Activated CD4-positive, alpha-beta memory T cell treated with anti-CD3 and anti-CD28 coated beads for 36 hours (primary cell): ENCODE measurements around the gene RHOG. TPM values are rescaled to one million over a fixed set of nuclear protein-coding genes. Genes with fewer than 3 reads are reported as not detected.
A peak's percentile ranks its signal among the peaks of the same experiment; 100 is the strongest.
"Not testable (repeated sequence)": the region's sequence is repeated elsewhere in the genome, so short reads cannot be mapped to it uniquely, and the experiment has no call there.

ENCODE experiments used
- CTCF ChIA-PET: fragments of 350-600 bp; sonication (Branson Sonifier 250); formaldehyde crosslinking; loops from one replicate; lab custom pipeline; 2021; ENCODE audit warnings: antibody characterized with exemption, inconsistent platforms; lab: Charles Lee
- POLR2A ChIA-PET: fragments of 350-600 bp; sonication (Branson Sonifier 250); formaldehyde crosslinking; loops from one replicate; lab custom pipeline; 2021; ENCODE audit warnings: antibody characterized with exemption; lab: Charles Lee
- DNase-seq: peaks from one replicate; pipeline ENCODE4 v3.0.0-alpha.2; 2020
- H3K27ac Mint-ChIP-seq: one replicate; pipeline ENCODE4 v1.8.0; 2021; ENCODE audit warnings: mixed read lengths
- H3K27me3 Mint-ChIP-seq: one replicate; pipeline ENCODE4 v1.8.0; 2021; ENCODE audit warnings: mixed read lengths
- H3K36me3 Mint-ChIP-seq: one replicate; pipeline ENCODE4 v1.8.0; 2021; ENCODE audit warnings: mixed read lengths
- H3K4me1 Mint-ChIP-seq: one replicate; pipeline ENCODE4 v1.8.0; 2021; ENCODE audit warnings: low read depth, mixed read lengths
- H3K4me3 Mint-ChIP-seq: one replicate; pipeline ENCODE4 v1.8.0; 2021; ENCODE audit warnings: mild to moderate bottlenecking, mixed read lengths
- H3K9me3 Mint-ChIP-seq: one replicate; pipeline ENCODE4 v1.8.0; 2021; ENCODE audit warnings: mixed read lengths
- intact Hi-C: fragments of 100-400 bp; cut with micrococcal nuclease; formaldehyde crosslinking; loops from one replicate; pipeline ENCODE4 v1.15.1; 2023
- total RNA-seq, 2 experiments: library from RNA; stranded (reverse); gene quantifications; one replicate each; pipeline ENCODE4 v1.2.3, GENCODE V29; 2021

RHOG gene
- total RNA-seq, 2 experiments from 2014 or later = 181 to 186 TPM

DNA sequence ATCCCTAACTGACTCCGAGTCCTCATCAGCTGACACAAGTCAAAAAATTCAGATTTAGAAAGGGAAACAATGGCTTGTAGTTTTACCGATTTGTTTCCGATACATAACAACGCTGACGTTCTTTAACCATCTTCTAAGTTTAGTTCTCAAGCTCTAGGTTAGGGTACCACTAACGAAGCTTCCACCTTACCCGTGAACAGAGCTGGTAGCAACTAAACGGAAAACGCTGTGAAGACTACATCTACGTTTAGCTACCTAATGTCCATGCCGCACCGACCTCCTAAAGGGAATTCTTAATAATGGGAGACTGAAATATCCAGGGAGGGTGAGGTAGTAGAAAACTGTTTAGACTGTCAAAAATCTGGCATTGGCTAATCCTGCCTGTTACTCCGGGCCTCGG lies 44.4 kb downstream of the RHOG start:
- POLR2A ChIA-PET = interaction anchor here (0.6 to 3.5 kb wide), 2 partner anchors 11 to 45 kb away, joined by 3 to 18 read pairs; partner anchors contain the start of gene RHOG
- CTCF ChIA-PET = interaction anchor here (0.8 to 2.5 kb wide), 4 partner anchors 11 to 86 kb away, joined by 3 to 18 read pairs (median 4); partner anchors contain the start of gene PGAP2
- Mint-ChIP-seq H3K36me3 (peaks cover 26% of the 10 kb centered on the region), H3K9me3 (no peaks in the 10 kb centered on the region), H3K4me1 (peaks cover 39% of the 10 kb centered on the region), H3K27ac (peak overlapping the region; percentile 96), H3K4me3 (peak overlapping the region; percentile 90), H3K27me3 (no peaks in the 10 kb centered on the region)
- intact Hi-C loops = loop anchor here (2.0 kb wide), 1 partner anchor 808 kb away; no protein-coding TSS in a partner anchor
- no peak for DNase-seq

DNA sequence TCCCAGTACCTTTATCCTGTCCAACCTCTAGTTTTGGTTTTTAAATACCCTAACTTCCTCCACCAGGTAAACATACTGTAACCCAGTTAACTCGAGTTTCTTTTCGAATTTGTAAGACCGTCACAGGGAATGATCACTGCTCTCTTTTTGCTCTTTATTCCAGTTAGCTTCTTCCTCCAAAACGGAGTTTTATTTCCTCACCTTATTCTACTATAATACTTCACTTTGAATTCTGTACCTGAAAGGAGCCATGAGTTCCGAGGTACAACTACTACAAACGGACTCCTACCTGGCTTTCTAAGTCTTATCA lies 44.8 kb downstream of the RHOG start:
- ChIA-PET POLR2A (interaction anchor here (0.6 to 3.5 kb wide), 2 partner anchors 11 to 45 kb away, joined by 3 to 18 read pairs; partner anchors contain the start of gene RHOG), CTCF (interaction anchor here (0.8 to 2.5 kb wide), 3 partner anchors 12 to 87 kb away, joined by 3 to 18 read pairs (median 3); partner anchors contain the start of gene PGAP2)
- intact Hi-C loops = loop anchor here (2.0 kb wide), 1 partner anchor 807 kb away; no protein-coding TSS in a partner anchor
- Mint-ChIP-seq H3K9me3 (no peaks in the 10 kb centered on the region), H3K4me3 (peak overlapping the region; percentile 90), H3K36me3 (peaks cover 26% of the 10 kb centered on the region), H3K27ac (peak overlapping the region; percentile 96), H3K27me3 (no peaks in the 10 kb centered on the region), H3K4me1 (peaks cover 39% of the 10 kb centered on the region)
- DNase-seq = no peak

DNA sequence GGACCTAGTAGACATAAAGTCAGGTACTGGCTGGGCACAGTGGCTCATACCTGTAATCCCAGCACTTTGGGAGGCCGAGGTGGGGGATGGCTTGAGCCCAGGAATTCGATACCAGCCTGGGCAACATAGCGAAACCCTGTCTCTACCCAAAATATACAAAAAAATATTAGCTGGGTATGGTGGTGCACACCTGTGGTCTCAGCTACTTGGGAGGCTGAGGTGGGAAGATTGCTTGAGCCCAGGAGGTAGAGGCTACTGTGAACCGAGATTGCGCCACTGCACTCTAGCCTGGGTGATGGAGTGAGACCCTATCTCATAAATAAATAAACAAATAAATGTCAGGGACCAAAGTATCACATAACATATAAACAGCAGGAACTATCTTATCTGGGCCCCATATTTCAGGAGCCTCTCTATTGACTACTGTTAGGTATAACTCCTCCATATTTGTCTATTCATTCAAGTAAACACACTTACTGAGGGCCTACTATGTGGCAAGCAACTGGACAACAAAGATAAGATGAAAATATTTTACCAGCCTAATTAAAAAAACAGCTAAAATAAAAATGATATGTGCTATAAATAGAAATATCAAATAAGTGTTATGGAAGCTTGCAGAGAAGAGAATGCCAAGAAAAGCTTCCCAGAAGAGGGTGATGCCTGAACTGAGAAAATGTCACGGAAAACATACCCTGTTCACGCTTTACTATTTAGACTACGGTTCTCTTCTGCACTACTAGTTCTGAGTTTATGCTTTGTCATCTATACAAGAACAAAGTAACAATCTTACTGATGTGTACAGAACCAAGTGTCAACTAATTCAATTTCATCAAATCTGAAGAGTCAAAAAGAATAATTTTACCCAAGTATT lies 45.4 kb downstream of the RHOG start:
- ChIA-PET CTCF (interaction anchor here (0.6 to 2.5 kb wide), 3 partner anchors 11 to 87 kb away, joined by 3 to 18 read pairs (median 3); partner anchors contain the start of gene PGAP2), POLR2A (interaction anchor here (3.5 kb wide), 1 partner anchor 10 kb away, joined by 18 read pairs; no protein-coding TSS in a partner anchor)
- peak overlapping the region; percentile 90 for H3K4me3 Mint-ChIP-seq
- H3K27ac Mint-ChIP-seq = peak overlapping the region; percentile 96
- intact Hi-C loops = loop anchor here (2.0 kb wide), 1 partner anchor 807 kb away; no protein-coding TSS in a partner anchor
- H3K9me3 Mint-ChIP-seq = no peaks in the 10 kb centered on the region
- H3K4me1 Mint-ChIP-seq = peaks cover 41% of the 10 kb centered on the region
- H3K27me3 Mint-ChIP-seq = no peaks in the 10 kb centered on the region
- no peak for DNase-seq
- H3K36me3 Mint-ChIP-seq = peaks cover 26% of the 10 kb centered on the region

DNA sequence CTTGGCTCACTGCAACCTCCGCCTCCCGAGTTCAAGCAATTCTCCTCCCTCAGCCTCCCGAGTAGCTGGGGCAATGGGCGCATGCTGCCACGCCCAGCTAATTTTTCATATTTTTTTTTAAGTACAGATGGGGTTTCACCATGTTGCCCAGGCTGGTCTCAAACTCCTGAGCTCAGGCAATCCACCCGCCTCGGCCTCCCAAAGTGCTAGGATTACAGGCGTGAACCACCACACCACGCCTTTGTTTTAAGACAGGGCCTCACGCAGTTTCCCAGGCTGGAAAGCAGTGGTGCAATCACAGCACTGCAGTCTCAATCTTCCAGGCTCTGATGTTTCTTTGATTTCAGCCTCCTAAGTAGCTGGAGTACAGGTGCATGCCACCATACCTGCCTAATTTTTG lies 46.4 kb downstream of the RHOG start:
- H3K9me3 Mint-ChIP-seq, H3K4me3 Mint-ChIP-seq, intact Hi-C loops, H3K27me3 Mint-ChIP-seq, H3K27ac Mint-ChIP-seq, DNase-seq, POLR2A ChIA-PET: not testable (repeated sequence)
- Mint-ChIP-seq H3K4me1 (peaks cover 48% of the 10 kb centered on the region), H3K36me3 (peaks cover 26% of the 10 kb centered on the region)
- CTCF ChIA-PET = interaction anchor here (2.5 kb wide), 1 partner anchor 14 kb away, joined by 18 read pairs; the partner anchor contains the start of gene PGAP2

DNA sequence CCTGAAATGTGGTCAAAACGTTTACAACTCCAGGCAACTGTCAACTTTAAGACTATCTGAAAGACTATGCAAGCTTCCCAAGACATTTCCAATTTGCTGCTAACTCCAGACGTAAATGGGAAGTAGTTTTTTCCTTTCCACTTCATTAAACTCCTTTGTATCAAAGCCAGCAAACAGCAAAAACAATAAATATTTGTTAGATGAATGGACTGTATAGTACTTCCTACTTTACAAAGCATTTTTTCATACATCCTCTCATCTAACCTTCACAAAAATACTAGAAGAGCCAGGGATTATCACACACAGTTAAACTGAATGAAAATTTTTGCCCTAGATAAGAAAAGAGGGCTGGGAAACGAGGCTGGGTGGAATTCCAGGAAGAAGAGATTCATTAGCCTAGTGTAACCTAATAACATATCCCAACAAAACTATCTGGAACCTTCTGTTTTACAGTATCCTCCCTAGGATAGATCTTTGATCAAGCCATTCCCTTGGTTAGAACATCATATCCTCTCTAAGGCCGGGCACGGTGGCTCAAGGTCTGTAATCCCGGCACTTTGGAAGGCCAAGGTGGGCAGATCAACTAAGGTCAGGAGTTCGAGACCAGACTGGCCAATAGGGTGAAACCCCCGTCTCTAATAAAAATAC lies 53.9 kb downstream of the RHOG start:
- Mint-ChIP-seq H3K27me3 (no peaks in the 10 kb centered on the region), H3K27ac (no peak overlapping the region), H3K4me1 (peaks cover 76% of the 10 kb centered on the region), H3K36me3 (peaks cover 9% of the 10 kb centered on the region), H3K9me3 (no peaks in the 10 kb centered on the region), H3K4me3 (no peak overlapping the region)
- intact Hi-C loops = no loop called here
- ChIA-PET CTCF (interaction anchor here (4.3 kb wide), 1 partner anchor 21 kb away, joined by 36 read pairs; the partner anchor contains the start of gene PGAP2), POLR2A (interaction anchor here (1.0 kb wide), 1 partner anchor 11 kb away, joined by 3 read pairs; the partner anchor contains the start of gene NUP98)
- DNase-seq = no peak

DNA sequence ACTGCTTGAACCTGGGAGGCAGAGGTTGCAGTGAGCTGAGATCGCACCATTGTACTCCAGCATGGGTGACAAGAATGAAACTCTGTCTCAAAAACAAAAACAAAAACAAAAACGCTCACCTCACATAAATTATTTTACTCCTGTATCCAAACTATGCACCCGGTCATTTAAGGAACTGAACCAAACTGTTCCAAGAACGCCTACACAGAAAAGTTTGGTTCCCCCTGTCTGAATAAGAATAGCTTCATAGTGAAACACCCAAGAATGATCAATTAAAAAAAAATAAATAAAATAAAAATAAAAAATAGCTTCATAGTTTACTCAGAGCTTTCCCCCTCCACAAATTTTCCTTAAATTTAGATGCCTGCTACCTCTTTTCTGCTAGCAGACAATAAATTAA lies 57.1 kb downstream of the RHOG start:
- ChIA-PET POLR2A (interaction anchor here (1.0 to 2.9 kb wide), 2 partner anchors 13 to 27 kb away, joined by 3 to 18 read pairs; partner anchors contain the start of gene NUP98), CTCF (interaction anchor here (1.0 to 4.3 kb wide), 3 partner anchors 16 to 289 kb away, joined by 3 to 36 read pairs (median 12); partner anchors contain the start of gene PGAP2)
- H3K27me3 Mint-ChIP-seq = no peaks in the 10 kb centered on the region
- DNase-seq = no peak
- no peaks in the 10 kb centered on the region for H3K9me3 Mint-ChIP-seq
- H3K4me1 Mint-ChIP-seq = peaks cover 70% of the 10 kb centered on the region
- no peak overlapping the region for H3K27ac Mint-ChIP-seq
- H3K4me3 Mint-ChIP-seq = no peak overlapping the region
- intact Hi-C loops = no loop called here
- H3K36me3 Mint-ChIP-seq = peaks cover 27% of the 10 kb centered on the region

DNA sequence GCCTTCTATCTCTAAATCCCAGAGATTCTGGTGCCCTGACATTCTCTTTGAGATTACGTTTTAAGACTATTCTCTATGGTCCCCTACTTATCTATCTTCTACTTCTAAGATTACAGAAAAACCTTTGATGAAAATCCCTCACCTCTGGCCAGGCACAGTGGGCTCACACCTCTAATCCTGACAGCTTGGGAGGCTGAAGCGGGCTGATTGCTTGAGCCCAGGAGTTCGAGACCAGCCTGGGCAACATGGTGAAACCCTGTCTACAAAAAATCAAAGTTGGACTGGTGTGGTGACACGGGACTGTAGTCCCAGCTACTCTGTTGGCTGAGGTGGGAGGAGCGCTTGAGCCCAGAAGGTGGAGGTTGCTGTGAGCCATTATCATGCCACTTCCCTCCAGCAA lies 57.8 kb downstream of the RHOG start:
- Mint-ChIP-seq H3K36me3 (peaks cover 31% of the 10 kb centered on the region), H3K4me3 (no peak overlapping the region), H3K27me3 (no peaks in the 10 kb centered on the region), H3K4me1 (peaks cover 68% of the 10 kb centered on the region), H3K9me3 (no peaks in the 10 kb centered on the region), H3K27ac (peak overlapping the region; percentile 18)
- CTCF ChIA-PET = interaction anchor here (4.3 to 4.5 kb wide), 2 partner anchors 25 kb away, joined by 22 to 36 read pairs; partner anchors contain the start of gene PGAP2
- POLR2A ChIA-PET = no interaction called here
- no peak for DNase-seq
- intact Hi-C loops = no loop called here

DNA sequence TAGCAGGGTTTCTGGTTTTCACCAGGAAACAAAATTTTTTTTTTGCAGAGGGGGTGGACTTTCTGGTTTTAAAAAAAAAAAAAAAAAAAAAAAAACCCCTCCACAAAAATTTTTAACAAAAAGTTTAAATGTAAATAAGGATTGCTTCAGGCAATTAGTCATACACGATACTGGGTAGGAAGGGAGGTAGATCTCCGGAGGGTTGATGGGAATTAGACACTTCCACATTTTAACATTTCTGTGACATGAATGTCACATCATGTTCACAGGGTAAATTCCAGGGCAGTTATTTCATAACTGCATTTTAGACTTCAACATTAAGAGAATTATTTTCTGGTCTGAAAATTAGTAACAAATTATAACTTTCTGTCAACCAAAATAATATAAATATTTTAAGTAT lies 59.3 kb downstream of the RHOG start:
- no peak for DNase-seq
- H3K4me1 Mint-ChIP-seq = peaks cover 54% of the 10 kb centered on the region
- H3K4me3 Mint-ChIP-seq = no peak overlapping the region
- no peaks in the 10 kb centered on the region for H3K9me3 Mint-ChIP-seq
- H3K27ac Mint-ChIP-seq = peak overlapping the region; percentile 33
- CTCF ChIA-PET = interaction anchor here (1.3 to 4.5 kb wide), 3 partner anchors 26 to 291 kb away, joined by 3 to 22 read pairs (median 5); partner anchors contain the start of gene PGAP2
- no peaks in the 10 kb centered on the region for H3K27me3 Mint-ChIP-seq
- intact Hi-C loops = no loop called here
- H3K36me3 Mint-ChIP-seq = peaks cover 34% of the 10 kb centered on the region
- POLR2A ChIA-PET = no interaction called here

Other genes starting within 250 kb of the RHOG start
- not detected for gene ART5, start 199.0 kb downstream of the RHOG start, total RNA-seq
- not detected for gene ART1, start 195.8 kb downstream of the RHOG start, total RNA-seq
- 1 to 10 TPM in 1 of 2 experiments, under 1 TPM in 1; 0.57 to 1.0 TPM for gene CHRNA10, start 169.6 kb downstream of the RHOG start, total RNA-seq
- gene NUP98, start 43.4 kb downstream of the RHOG start, total RNA-seq = 100 to 1,000 TPM in 1 of 2 experiments, 10 to 100 TPM in 1; 90.6 to 104 TPM
- 10 to 100 TPM; 27.4 to 30.2 TPM for gene PGAP2, start 32.4 kb downstream of the RHOG start, total RNA-seq
- gene STIM1, start 14.7 kb upstream of the RHOG start, total RNA-seq = 10 to 100 TPM; 55.9 to 61.1 TPM